GM19351 (cell line): ENCODE data around the gene BARX2.
"Not testable (repeated sequence)": the region's sequence is repeated elsewhere in the genome, so short reads cannot be mapped to it uniquely, and the experiment has no call there.

ENCODE experiments used
- ATAC-seq: cut with Tn5 transposase; IDR thresholded peaks from one replicate; pipeline ENCODE4 v1.9.1; 2021; ENCODE audit warnings: mild to moderate bottlenecking, moderate library complexity; ENCODE audit not compliant: unreplicated experiment

BARX2 gene, protein sequence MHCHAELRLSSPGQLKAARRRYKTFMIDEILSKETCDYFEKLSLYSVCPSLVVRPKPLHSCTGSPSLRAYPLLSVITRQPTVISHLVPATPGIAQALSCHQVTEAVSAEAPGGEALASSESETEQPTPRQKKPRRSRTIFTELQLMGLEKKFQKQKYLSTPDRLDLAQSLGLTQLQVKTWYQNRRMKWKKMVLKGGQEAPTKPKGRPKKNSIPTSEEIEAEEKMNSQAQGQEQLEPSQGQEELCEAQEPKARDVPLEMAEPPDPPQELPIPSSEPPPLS

GRCh38 chr11:129375751-129376657, at the start of gene BARX2:
TSS of gene BARX2 (plus strand) at chr11:129375848. CDS start at chr11:129376036, 188 bp downstream.
- peak; percentile 58 for ATAC-seq

DNA sequence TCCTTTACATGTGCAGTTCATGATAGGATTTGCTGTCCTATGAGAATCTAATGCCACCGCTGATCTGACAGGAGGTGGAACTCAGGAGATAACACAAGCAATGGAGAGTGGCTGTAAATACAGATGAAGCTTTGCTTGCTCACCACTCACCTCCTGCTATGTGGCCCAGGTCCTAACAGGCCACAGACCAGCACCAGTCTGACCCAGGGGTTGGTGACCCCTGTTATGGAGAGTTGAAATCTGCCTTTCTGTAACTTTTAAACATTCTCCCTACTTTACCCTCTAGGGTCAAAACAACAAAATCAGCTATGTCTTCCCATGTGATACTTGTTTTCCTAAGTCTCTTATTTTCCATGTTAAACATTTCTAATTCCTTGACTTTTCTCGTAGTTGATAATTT, 48.7 kb upstream of the BARX2 start:
- ATAC-seq: no peak

DNA sequence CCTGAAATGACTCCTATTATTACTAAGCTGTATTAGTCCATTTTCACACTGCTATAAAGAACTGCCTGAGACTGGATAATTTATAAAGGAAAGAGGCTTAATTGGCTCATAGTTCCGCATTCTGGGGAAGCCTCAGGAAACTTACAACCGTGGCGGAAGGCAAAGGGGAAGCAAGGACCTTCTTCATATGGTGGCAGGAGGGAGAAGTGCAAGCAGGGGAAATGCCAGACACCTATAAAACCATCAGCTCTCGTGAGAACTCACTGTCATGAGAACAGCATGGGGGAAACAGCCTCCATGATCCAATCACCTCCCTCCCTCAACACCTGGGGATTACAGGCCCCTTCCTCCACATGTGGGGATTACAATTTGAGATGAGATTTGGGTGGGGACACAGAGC, 47.9 kb upstream of the BARX2 start:
- ATAC-seq: not testable (repeated sequence)

GRCh38 chr11:129328756-129329155, 46.9 kb upstream of the BARX2 start:
- ATAC-seq: no peak

- no peak for ATAC-seq
Measured at GRCh38 chr11:129331217-129331616, 44.4 kb upstream of the BARX2 start.

DNA sequence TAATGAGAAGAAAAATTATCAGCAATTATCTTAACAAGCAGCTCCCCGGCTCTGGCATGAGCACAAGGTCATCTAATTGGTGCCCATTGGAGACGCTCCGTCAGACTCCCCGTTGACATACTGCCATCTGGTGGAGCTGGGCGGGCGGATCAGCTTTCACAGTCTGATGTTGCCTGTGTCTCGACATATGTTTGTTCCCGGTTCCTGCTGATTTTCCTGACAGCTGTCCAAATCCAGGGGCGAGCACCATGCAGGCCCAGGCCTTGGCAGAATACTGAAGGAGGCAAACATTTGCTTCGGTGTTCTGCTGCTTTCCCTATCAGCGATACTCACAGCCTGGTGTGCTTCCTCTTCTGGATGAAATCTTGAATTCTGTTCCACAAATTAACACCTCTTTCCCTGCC, 43.8 kb upstream of the BARX2 start:
- ATAC-seq: peak; percentile 96

- ATAC-seq: no peak
Measured at GRCh38 chr11:129333873-129334272, 41.8 kb upstream of the BARX2 start.

DNA sequence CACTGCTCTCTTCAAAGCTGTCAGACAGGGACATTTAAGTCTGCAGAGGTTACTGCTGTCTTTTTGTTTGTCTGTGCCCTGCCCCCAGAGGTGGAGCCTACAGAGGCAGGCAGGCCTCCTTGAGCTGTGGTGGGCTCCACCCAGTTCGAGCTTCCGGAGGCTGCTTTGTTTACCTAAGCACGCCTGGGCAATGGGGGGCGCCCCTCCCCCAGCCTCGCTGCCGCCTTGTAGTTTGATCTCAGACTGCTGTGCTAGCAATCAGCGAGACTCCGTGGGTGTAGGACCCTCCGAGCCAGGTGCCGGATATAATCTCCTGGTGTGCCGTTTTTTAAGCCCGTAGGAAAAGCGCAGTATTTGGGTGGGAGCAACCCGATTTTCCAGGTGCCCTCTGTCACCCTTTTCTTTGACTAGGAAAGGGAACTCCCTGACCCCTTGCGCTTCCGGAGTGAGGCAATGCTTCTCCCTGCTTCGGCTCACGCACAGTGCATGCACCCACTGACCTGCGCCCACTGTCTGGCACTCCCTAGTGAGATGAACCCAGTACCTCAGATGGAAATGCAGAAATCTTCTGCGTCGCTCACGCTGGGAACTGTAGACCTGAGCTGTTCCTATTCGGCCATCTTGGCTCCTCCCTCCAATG, 31.2 kb upstream of the BARX2 start:
- ATAC-seq: not testable (repeated sequence)

DNA sequence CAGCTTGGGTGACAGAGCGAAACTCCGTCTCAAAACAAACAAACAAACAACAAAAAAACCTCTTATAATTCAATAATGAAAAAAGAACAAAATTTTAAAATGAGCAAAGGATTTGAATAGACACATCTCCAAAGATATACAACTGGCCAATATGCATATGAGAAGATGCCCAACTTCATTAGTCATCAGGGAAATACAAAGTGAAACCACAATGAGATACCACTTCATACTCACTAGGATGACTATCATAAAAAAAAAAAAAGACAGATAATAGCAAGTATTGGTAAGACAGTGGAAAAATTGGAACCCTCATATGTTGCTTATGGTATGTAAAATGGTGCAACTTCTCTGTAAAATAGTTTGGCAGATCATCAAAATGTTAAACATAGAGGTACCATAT, 28.7 kb upstream of the BARX2 start:
- no peak for ATAC-seq

DNA sequence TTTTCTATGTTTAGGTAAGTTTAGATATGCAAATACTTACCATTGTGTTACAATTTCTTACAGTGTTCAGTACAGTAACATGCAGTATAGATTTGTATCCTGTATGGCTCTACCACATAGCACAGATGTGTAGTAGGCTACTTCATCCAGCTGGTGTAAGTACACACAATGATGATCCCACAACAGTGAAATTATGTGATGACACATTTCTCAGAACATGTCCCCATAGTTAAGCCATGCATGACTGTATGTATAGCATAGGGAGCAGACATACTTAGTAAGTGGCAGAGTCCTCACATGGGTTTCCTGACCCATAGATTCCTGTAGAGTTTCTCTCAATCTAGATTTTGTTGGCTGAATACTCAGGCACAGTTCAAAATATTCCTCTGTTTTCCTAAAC, 26.8 kb upstream of the BARX2 start:
- ATAC-seq: no peak

DNA sequence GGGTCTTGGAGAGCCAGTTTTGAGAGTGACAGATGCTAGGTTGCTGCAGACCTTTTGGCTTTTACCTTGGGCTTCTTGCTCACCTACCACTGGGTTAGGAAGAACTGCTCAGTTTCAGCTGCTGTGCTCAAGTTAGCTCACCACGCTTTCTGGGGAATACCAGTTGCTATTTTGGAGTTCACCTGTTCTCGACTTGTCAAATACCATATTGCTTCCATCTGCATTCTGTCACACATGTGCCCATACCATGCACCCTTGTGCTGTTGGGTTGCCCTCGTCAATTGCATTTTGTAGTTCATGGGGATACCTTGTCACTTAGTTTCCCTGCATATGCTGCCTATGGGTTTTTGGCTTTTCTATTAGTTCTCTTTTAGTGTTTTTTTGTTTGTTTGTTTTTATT, 23.0 kb upstream of the BARX2 start:
- no peak for ATAC-seq

GRCh38 chr11:129354691-129355090, 21.0 kb upstream of the BARX2 start:
- ATAC-seq: no peak

DNA sequence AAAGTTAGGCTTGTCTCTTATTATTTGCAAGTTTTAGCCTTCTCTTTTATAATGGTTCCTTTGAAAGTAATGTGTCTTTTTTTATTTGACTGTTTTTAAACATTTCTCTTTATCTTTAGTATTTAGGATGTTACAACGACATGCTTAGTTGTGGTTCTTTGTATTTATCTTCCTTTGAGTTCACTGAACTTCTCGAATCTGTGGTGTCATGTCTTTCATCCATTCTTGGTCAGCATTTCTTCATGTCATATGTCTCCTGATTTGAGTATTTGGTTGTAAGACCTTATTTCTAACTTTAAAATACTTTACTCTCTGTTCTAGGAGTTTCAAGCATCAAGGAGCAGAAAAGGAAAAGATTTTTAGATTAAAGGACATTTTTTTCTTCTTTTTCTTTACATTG, 15.9 kb upstream of the BARX2 start:
- no peak for ATAC-seq

DNA sequence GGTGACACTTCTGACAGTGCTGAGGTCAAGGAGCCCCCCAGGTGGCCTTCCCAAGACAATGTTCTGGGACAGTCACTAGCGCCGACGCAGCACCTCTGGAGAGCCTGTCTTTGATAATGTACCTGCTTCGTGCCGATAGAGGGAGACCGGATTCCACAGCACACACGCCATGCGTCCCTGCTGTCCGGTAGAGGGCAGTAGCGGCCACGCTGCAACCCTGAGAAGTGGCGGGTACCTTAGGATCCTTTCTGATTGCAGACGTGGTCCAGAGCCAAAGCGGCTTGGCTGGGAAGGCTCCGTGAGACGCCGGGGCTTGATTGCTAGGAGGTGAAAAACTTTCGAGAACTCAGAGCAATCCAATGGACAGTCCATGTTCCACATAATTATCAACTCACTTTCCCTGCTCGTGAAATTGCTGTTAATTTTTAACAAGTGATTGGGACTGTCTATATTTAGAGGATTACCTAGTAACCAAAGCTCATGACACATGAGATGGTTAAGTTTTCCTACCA, 11.4 kb upstream of the BARX2 start:
- ATAC-seq: peak; percentile 100

GRCh38 chr11:129365816-129366215, 9.8 kb upstream of the BARX2 start:
- no peak for ATAC-seq

- ATAC-seq: no peak
Measured at GRCh38 chr11:129366737-129367597, 8.7 kb upstream of the BARX2 start.

GRCh38 chr11:129368889-129369672, 6.6 kb upstream of the BARX2 start:
- ATAC-seq: no peak

DNA sequence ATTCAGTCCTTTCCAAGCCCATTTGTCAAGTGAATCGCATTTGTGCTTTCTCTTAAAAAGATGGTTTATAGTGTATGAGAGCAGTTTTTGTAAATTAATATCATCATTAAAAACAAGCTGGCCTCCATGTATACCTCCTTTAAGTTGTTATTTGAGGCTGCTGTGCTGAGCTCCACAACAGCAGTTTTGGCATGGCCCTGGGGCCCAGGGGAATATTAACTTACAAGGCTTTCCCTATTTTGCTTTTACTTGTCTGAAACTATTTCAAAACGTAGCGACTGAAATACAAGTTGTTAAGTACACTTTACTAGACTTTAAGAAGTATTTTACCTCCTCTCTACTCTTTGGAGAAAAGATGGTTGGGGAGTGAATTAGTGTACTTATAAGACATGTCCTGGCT, 4.9 kb upstream of the BARX2 start:
- no peak for ATAC-seq

DNA sequence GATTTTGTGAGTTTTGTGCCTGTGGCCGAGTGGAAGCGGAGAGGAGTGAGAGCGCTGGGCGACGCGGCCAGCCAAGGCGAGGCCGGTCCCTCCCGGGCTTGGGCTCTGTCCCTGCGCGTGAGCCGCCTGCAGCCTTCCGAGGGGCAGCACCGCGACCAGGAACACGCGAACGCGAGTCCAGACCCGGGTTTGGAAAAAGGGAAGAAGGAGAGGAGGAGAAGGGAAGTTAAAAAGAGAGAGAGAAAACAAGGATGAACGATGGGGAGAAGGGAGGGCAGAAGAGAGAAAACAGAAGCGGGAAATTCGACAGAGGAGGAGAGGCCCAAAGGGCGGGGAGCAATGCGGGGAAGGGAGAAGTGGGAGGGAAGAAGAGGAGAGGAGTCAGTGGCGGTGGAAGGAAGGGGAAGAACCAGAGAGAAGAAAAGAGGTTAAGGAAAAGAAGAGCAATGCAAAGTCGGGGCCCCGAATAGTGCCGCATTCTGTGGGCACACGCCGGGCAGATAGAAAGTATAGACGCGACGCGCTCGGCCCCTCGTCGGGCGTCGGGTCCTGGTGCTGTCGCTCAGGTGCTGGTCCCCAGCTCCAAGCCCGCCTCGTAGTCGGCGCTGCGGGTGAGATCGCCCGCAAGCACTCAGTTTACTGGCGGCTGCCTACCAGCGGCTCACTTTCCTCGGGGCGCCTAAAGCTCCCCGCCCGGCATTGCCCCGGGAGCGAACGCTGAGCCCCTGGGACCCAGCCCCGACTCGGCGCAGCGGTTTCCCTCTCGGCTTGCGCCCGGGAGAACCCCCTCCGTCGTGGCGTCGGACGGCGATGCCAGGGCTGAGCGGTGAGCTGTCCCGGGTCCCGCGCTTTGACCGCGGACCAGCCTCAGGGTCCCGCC, 2.8 kb upstream of the BARX2 start:
- no peak for ATAC-seq
